HG02943 (cell line): ENCODE data around the gene PGP.

Source experiments
- ATAC-seq: cut with Tn5 transposase; IDR thresholded peaks from one replicate; pipeline ENCODE4 v1.9.1; 2021; ENCODE audit warnings: mild to moderate bottlenecking, low read depth, moderate library complexity; ENCODE audit not compliant: unreplicated experiment

Gene PGP

DNA sequence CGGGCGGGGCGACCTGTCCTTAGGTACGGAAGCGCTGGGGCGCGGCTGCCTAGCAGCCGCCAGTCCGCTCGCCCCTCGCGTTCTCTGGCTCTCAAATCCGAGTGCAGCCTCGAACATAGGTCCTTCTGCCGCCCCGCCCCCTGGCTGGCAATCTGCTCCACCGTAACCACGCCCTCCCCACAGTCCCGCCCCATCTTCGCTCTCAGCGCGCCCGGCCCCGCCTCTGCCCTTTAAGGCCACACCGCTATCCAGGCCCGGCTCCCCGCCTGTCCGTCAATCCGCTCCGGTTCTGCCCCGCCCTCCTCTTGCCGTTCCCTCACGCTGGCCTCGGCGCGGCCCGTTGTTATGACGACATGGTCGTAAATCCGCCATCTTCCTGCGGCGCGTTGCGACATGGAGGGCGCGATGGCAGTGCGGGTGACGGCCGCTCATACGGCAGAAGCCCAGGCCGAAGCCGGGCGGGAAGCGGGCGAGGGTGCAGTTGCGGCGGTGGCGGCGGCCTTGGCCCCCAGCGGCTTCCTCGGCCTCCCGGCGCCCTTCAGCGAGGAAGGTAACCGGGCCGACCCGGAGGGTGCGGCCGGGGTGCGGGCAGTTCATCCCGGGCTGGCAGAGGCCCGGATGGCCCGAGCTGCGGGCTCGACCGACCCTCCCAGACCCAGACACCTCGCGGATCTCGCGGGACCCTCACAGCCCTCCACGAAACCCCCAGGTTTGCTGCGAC lies 8.7 kb upstream of the PGP start, which contains the start of gene E4F1:
Gene E4F1 (plus strand): TSS at position 371 of the 721 bp plus-strand sequence. CDS start 23 bp downstream, at position 394.
- peak; percentile 94 for ATAC-seq

- no peak for ATAC-seq
These were observed 1.7 kb upstream of the PGP start for GRCh38 chr16:2216330-2216729.

DNA sequence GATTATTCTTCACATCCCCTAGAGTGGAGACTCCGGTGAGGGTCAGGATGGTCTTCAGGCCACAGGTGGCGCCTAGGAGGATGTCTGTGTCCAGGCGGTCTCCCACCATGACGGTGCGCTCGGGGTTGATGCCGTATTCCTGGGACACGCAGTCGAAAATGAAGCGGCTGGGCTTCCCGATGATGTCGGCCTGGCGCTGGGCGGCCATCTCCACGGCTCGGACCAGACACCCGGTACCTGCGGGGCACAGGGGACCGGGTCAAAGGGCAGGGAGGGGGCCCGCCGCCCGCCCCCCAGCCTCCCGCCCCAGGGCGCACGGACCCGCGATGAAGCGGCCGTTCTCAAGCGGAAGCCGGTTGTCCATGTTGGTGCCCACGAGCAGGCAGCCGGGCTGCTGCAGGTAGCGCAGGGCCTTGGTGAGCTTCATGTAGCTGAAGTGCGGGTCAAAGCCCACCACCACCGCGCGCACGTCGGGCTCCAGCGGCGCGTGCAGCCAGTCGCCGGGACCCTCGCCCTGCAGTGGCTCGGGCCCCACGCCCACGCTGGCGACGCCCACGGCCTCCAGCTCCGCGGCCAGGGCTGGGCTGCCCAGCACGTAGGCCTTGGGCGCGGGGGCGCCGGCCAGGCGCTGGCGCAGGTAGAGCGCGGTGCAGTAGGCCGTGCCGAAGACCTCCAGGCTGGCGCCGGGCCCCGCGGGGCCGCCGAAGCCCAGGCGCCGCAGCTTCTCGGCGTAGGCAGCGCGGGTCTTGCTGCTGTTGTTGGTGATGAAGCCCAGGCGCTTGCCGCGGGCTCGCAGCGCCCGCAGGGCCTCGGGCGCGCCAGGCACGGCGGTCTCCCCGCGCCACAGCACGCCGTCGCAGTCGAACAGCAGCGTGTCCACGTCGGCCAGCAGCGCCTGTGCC lies 572 bp downstream of the PGP start:
- peak; percentile 3 for ATAC-seq

GRCh38 chr16:2212362-2213324 lies 2.0 kb downstream of the PGP start:
- no peak for ATAC-seq

DNA sequence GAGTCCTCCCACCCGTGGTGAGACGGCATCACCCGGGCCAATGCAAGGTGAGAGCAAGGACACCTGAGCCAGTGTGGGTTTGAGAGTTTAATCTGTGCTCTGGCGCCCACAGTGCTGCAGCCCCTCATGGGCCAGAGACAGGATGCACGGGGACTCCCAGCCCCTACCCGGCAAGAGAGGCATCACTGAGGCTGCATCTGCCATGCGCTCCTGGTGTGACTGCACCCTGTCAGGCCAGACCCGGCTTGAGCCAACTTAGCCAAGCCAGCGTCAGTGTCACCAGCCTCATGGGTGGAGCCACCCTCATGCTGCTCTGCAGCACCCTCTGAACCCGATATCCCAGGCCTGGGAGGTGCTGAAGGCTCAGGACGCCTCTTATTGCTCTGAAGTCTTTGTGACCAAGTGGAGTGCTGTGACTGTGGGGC lies 2.7 kb downstream of the PGP start:
- ATAC-seq = no peak

DNA sequence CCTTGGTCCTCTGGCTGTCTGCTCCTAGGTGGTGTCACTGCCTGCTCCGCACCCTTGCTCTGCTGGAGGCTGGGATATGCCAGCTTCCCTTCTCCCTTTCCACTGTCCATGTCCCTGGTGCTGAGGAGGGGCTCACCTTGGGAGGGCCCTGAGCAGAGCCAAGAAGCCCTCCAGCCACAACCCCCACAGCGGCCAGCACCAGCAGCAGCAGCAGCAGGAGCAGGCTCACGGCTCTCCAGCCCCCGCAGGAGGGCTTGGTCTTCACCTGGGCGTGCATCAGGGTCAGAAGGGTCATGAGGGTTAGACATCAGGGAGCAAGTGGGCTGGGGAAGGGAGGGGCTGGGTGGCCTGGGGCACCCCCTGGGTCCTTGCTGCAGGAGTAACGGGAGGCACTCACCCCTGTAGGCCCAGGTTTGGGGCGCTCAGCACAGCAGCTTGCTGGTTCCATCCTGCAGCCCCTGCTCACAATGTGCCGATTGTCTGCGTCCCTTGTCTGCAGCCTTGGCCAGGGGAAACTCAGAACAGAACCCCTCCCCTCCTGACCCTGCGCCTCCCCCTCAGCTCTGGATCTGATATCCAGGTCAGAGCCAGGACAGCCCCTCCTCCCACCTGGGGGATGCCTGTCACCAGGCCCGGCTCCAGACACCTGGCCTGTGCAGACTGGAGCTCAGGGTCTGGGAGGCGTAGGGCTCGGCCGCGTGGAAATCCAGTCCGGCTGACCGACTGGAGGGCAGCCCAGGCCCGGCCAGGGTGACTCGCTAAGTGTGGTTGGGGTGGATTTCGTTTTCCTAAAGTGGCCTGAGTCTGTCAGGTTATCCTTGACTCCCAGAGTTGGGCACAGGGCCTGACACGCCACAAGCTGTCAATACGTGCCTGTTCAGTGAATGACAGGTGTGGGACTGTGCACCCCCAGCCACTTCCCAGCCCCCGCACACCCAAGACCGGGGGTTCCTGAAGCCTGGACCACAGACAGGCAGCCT lies 4.0 kb downstream of the PGP start, which contains the start of gene BRICD5:
Gene BRICD5 (minus strand): TSS at position 478 of the 980 bp plus-strand sequence. CDS start 30 bp downstream, at position 448.
- no peak for ATAC-seq

GRCh38 chr16:2210009-2210332 lies 4.7 kb downstream of the PGP start:
- ATAC-seq = no peak

- ATAC-seq = no peak
These were observed 5.2 kb downstream of the PGP start for GRCh38 chr16:2209258-2210008.

DNA sequence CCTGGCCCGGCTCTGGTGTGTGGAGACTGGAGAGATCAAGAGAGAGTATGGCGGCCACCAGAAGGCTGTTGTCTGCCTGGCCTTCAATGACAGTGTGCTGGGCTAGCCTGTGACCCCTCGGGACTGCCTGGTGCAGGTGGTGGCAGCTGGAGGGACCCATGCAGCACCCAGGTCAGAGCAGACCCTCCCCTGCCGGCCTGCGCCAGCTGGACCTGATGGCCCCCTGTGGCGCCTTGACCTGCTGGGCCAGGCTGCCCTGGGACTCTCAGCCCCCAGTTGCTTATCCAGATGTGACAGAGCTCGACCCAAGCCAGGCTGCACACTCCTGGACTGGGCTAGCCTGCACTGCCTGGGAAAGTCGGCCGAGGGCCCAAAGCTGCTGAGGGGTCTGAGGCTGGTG lies 5.9 kb downstream of the PGP start:
- ATAC-seq = no peak

DNA sequence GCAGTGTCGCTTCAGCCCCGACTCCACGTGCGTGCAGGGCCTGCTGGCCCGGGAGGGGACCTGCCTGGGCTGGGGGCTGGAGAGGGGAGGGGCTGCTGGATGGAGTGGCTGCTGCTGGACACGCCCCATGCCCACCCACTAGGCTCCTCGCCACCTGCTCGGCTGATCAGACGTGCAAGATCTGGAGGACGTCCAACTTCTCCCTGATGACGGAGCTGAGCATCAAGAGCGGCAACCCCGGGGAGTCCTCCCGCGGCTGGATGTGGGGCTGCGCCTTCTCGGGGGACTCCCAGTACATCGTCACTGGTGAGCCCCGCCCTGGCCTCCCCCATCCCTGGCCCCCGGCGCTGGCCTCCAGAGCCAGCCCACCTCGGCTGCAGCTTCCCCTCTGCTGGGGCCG lies 6.3 kb downstream of the PGP start:
- ATAC-seq = no peak

DNA sequence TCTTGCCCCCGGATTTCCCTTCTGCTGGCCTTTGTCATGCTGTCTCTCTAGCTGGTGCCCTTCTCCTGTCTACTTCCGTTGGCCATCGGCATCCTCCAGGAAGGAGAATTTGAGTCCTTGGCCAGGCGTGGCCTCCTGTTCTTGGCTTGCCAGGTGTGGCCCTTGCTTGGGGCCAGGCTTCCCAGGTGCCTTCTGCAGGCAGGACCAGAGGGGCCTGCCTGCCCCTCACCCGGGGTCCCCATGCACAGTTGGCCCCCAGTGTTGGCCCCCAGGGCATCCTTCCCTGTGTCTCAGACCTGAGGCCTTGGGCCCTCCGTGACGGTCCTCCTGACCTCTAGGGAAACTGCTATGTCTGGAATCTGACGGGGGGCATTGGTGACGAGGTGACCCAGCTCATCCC lies 6.8 kb downstream of the PGP start:
- ATAC-seq = no peak

DNA sequence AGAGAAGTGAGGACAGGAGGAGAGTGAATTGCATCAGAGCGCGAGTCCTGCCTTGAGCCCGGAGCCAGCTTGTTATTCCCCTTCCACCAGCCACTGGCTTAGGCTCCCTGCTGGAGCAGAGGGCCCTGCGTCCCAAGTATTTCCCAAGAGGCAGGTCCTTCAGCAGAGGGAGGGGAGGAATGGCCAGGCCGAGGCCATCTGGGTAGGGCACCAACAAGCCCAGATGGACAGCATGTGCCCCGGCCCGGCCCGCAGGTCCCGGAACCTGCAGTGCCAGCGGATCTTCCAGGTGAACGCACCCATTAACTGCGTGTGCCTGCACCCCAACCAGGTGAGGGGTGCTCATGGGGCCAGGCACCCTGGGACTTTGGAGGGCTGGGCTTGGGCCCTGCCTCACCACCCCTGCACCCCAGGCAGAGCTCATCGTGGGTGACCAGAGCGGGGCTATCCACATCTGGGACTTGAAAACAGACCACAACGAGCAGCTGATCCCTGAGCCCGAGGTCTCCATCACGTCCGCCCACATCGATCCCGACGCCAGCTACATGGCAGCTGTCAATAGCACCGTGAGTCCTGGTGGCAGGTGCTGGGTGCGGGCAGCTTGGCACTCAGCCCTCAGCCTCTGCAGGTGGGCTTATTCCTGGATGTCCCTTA lies 7.7 kb downstream of the PGP start:
- no peak for ATAC-seq

DNA sequence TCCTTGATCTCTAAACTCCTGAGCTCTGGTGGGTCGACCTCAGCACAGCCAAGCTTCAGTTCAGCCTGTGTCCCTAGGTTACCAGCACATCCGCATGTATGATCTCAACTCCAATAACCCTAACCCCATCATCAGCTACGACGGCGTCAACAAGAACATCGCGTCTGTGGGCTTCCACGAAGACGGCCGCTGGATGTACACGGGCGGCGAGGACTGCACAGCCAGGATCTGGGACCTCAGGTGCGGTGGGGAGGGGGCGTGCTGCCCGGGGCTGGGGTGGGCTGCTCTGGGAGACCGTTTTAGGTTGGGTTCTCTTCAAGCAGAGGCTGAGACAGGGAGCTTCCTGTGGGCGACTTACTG lies 8.2 kb downstream of the PGP start:
- ATAC-seq = no peak

- ATAC-seq = no peak
These were observed 8.7 kb downstream of the PGP start for GRCh38 chr16:2205967-2206313.

- ATAC-seq = peak; percentile 75
These were observed 9.3 kb downstream of the PGP start, which contains the start of gene MLST8 for GRCh38 chr16:2205104-2205966. MLST8 (plus strand) TSS chr16:2205454; CDS start chr16:2206086, 632 bp downstream.

- no peak for ATAC-seq
These were observed 10.1 kb downstream of the PGP start for GRCh38 chr16:2204416-2205103.
